MM.1S (cell line): ENCODE results near the gene ITSN2.

Experiments used
- DNase-seq: peaks from one replicate; pipeline ENCODE4 v3.0.0-alpha.2; 2015
- H2AFZ ChIP-seq: fragments of 300-600 bp; sonication (generic); 2 replicates; pipeline ENCODE4 v1.6.0; 2016; ENCODE audit warnings: antibody characterized with exemption, low read length
- H3F3A ChIP-seq: fragments of 300-600 bp; sonication (generic); 2 replicates; pipeline ENCODE4 v1.6.1; 2016; ENCODE audit warnings: mild to moderate bottlenecking, antibody characterized with exemption, low read length, moderate library complexity, mixed read lengths; ENCODE audit not compliant: insufficient read depth
- H3K27ac ChIP-seq: fragments of 300-600 bp; sonication (generic); 2 replicates; pipeline ENCODE4 v1.5.1; 2016; ENCODE audit warnings: mild to moderate bottlenecking, low read length
- H3K27me3 ChIP-seq: fragments of 300-600 bp; sonication (generic); replicated peaks from 2 replicates; pipeline ENCODE4 v1.6.0; 2016; ENCODE audit warnings: low read length; ENCODE audit not compliant: insufficient read depth
- H3K36me3 ChIP-seq: fragments of 300-600 bp; sonication (generic); replicated peaks from 2 replicates; pipeline ENCODE4 v1.6.1; 2016; ENCODE audit warnings: mild to moderate bottlenecking, low read length, mixed read lengths; ENCODE audit not compliant: insufficient read depth
- H3K4me1 ChIP-seq: fragments of 300-600 bp; sonication (generic); 2 replicates; pipeline ENCODE4 v1.6.1; 2016; ENCODE audit warnings: low read length, mixed read lengths
- H3K4me2 ChIP-seq: fragments of 300-600 bp; sonication (generic); 2 replicates; pipeline ENCODE4 v1.6.0; 2016; ENCODE audit warnings: low read depth, low read length
- H3K4me3 ChIP-seq: fragments of 300-600 bp; sonication (generic); 2 replicates; pipeline ENCODE4 v1.5.1; 2016; ENCODE audit warnings: low read length, mixed read lengths
- H3K79me2 ChIP-seq: fragments of 300-600 bp; sonication (generic); 2 replicates; pipeline ENCODE4 v1.6.1; 2016; ENCODE audit warnings: mixed run types, low read length, mixed read lengths
- H3K9ac ChIP-seq: fragments of 300-600 bp; sonication (generic); 2 replicates; pipeline ENCODE4 v1.6.1; 2016; ENCODE audit warnings: low read length, mixed read lengths
- H3K9me2 ChIP-seq: fragments of 300-600 bp; sonication (generic); replicated peaks from 2 replicates; pipeline ENCODE4 v1.6.1; 2016; ENCODE audit warnings: mild to moderate bottlenecking, low read length, mixed read lengths; ENCODE audit not compliant: insufficient read depth
- H3K9me3 ChIP-seq: fragments of 300-600 bp; sonication (generic); replicated peaks from 2 replicates; pipeline ENCODE4 v1.6.1; 2016; ENCODE audit warnings: mild to moderate bottlenecking, low read length, mixed read lengths; ENCODE audit not compliant: insufficient read depth
- H4K20me1 ChIP-seq: fragments of 300-600 bp; sonication (generic); 2 replicates; pipeline ENCODE4 v1.6.1; 2016; ENCODE audit warnings: mild to moderate bottlenecking, low read length, moderate library complexity, mixed read lengths; ENCODE audit not compliant: insufficient read depth
- CTCF ChIP-seq: fragments of 300-600 bp; sonication (generic); IDR thresholded peaks from 2 replicates; pipeline ENCODE4 v1.5.1; 2016; ENCODE audit warnings: antibody characterized with exemption, low read length, mixed read lengths
- EZH2 ChIP-seq: fragments of 300-600 bp; sonication (generic); optimal IDR thresholded peaks from 2 replicates; pipeline ENCODE3; 2017; ENCODE audit warnings: low read depth, mild to moderate bottlenecking, antibody characterized with exemption, low read length, mixed read lengths
- EZH2phosphoT487 ChIP-seq: fragments of 300-600 bp; sonication (generic); IDR thresholded peaks from 2 replicates; pipeline ENCODE4 v1.6.1; 2018; ENCODE audit warnings: antibody characterized with exemption, low read length

ITSN2 gene

GRCh38 chr2:24350826-24351626 lies 9.3 kb downstream of the ITSN2 start:
- Histone ChIP-seq H3K4me1 (peaks cover 16% of the 10 kb centered on the region), H4K20me1 (peaks cover 41% of the 10 kb centered on the region), H3K27ac (no peak overlapping the region)

GRCh38 chr2:24349097-24349496 lies 11.2 kb downstream of the ITSN2 start:
- Histone ChIP-seq H3K9me3 (no peaks in the 10 kb centered on the region), H3K4me1 (peaks cover 9% of the 10 kb centered on the region), H3F3A (no peaks in the 10 kb centered on the region), H3K9me2 (no peaks in the 10 kb centered on the region), H3K27me3 (no peaks in the 10 kb centered on the region), H2AFZ (no peak overlapping the region), H3K36me3 (no peaks in the 10 kb centered on the region), H3K4me3 (no peak overlapping the region), H3K4me2 (no peak overlapping the region), H4K20me1 (peaks cover 36% of the 10 kb centered on the region), H3K79me2 (peaks cover 99% of the 10 kb centered on the region), H3K27ac (no peak overlapping the region), H3K9ac (no peak overlapping the region)
- no peak for DNase-seq
- no peak for TF ChIP-seq EZH2
- no peak for TF ChIP-seq CTCF
- TF ChIP-seq EZH2phosphoT487 = no peak

More at GRCh38 chr2:24350826-24351626, 9.3 kb downstream of the ITSN2 start:
- H3K36me3 ChIP-seq = no peaks in the 10 kb centered on the region
- no peak for TF ChIP-seq EZH2
- no peak for TF ChIP-seq EZH2phosphoT487
- TF ChIP-seq CTCF = no peak
- no peak for DNase-seq
- H3F3A ChIP-seq = no peaks in the 10 kb centered on the region
- H3K79me2 ChIP-seq = peaks cover 97% of the 10 kb centered on the region
- no peaks in the 10 kb centered on the region for H3K27me3 ChIP-seq
- no peaks in the 10 kb centered on the region for H3K9me3 ChIP-seq
- H3K4me2 ChIP-seq = 0 out of 2 replicates have a peak overlapping the region, but pooled peaks have one; percentile 3
- no peak overlapping the region for H3K9ac ChIP-seq
- H3K4me3 ChIP-seq = no peak overlapping the region
- no peaks in the 10 kb centered on the region for H3K9me2 ChIP-seq
- H2AFZ ChIP-seq = no peak overlapping the region

- Histone ChIP-seq H3K79me2 (peaks cover 97% of the 10 kb centered on the region), H3K9ac (no peak overlapping the region), H3K27me3 (no peaks in the 10 kb centered on the region), H3K9me2 (no peaks in the 10 kb centered on the region), H3K9me3 (no peaks in the 10 kb centered on the region), H4K20me1 (peaks cover 17% of the 10 kb centered on the region), H2AFZ (no peak overlapping the region), H3K27ac (no peak overlapping the region), H3K4me2 (no peak overlapping the region), H3K36me3 (no peaks in the 10 kb centered on the region), H3F3A (no peaks in the 10 kb centered on the region), H3K4me1 (peaks cover 6% of the 10 kb centered on the region), H3K4me3 (no peak overlapping the region)
- TF ChIP-seq CTCF = no peak
- no peak for TF ChIP-seq EZH2
- TF ChIP-seq EZH2phosphoT487 = no peak
- DNase-seq = no peak
These were observed 14.4 kb downstream of the ITSN2 start for GRCh38 chr2:24345937-24346336.
